ENCODE measurements around the gene CACYBP.

GRCh38 chr1:174964972-174965361 is 34.8 kb upstream of the CACYBP start:
- TF ChIP-seq, protein P1, sequence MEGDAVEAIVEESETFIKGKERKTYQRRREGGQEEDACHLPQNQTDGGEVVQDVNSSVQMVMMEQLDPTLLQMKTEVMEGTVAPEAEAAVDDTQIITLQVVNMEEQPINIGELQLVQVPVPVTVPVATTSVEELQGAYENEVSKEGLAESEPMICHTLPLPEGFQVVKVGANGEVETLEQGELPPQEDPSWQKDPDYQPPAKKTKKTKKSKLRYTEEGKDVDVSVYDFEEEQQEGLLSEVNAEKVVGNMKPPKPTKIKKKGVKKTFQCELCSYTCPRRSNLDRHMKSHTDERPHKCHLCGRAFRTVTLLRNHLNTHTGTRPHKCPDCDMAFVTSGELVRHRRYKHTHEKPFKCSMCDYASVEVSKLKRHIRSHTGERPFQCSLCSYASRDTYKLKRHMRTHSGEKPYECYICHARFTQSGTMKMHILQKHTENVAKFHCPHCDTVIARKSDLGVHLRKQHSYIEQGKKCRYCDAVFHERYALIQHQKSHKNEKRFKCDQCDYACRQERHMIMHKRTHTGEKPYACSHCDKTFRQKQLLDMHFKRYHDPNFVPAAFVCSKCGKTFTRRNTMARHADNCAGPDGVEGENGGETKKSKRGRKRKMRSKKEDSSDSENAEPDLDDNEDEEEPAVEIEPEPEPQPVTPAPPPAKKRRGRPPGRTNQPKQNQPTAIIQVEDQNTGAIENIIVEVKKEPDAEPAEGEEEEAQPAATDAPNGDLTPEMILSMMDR (IDR thresholded peaks at IDR 0.05): no peak
- TF ChIP-seq POLR2AphosphoS5 (IDR thresholded peaks at IDR 0.05; ENCODE audit: low read depth, low read length) (no peak), REST (IDR thresholded peaks at IDR 0.05; ENCODE audit: insufficient read depth in 1 of 2, low read depth in 2 of 2, low read length in 1 of 2) (no peak), TCF7L2 (IDR thresholded peaks at IDR 0.05; ENCODE audit: low read depth, low read length) (no peak)

Measured in Panc1 (cell line).